Esophagus muscularis mucosa (tissue), 4 donors: ENCODE measurements around the gene TUBB4B. TPM values are rescaled to one million over a fixed set of nuclear protein-coding genes. Genes with fewer than 3 reads are reported as not detected.
A peak's percentile ranks its signal among the peaks of the same experiment; 100 is the strongest.

Source experiments
- DNase-seq: peaks from one replicate; pipeline ENCODE4 v3.0.0-alpha.2; 2017; ENCODE audit errors: extremely low spot score
- H3K27ac ChIP-seq, 4 donors: fragments of 200-600 bp; sonication (generic); replicated peaks in 1 of 4; 1 replicate in 3 of 4; 2 replicates in 1 of 4; pipeline ENCODE4 v1.5.1; 2016 to 2019; ENCODE audit warnings: mild to moderate bottlenecking in 1 of 4
- H3K27me3 ChIP-seq, 4 donors: fragments of 200-600 bp; sonication (generic); one replicate each; pipeline versions ENCODE4 v1.5.1 to v1.6.0; 2016 to 2019
- H3K36me3 ChIP-seq, 4 donors: fragments of 200-600 bp; sonication (generic); one replicate each; pipeline ENCODE4 v1.5.1; 2016 to 2019
- H3K4me1 ChIP-seq, 4 donors: fragments of 200-600 bp; sonication (generic); one replicate each; pipeline ENCODE4 v1.5.1; 2016 to 2019
- H3K4me3 ChIP-seq, 4 donors: fragments of 200-600 bp; sonication (generic); 1 replicate in 2 of 4; 2 replicates in 2 of 4; pipeline ENCODE4 v1.5.1; 2016 to 2019; ENCODE audit warnings: mild to moderate bottlenecking in 4 of 4, moderate library complexity in 1 of 4
- H3K9me3 ChIP-seq, 4 donors: fragments of 200-600 bp; sonication (generic); 1 replicate in 3 of 4; 2 replicates in 1 of 4; pipeline ENCODE4 v1.5.1; 2016 to 2019
- EP300 ChIP-seq: sonication (generic); formaldehyde crosslinking; IDR thresholded peaks from one replicate; pipeline ENCODE4 v1.6.1; 2017; ENCODE audit warnings: antibody characterized with exemption
- POLR2A ChIP-seq: fragments of 450-650 bp; IDR thresholded peaks from one replicate; pipeline ENCODE4 v1.6.1; 2017; ENCODE audit warnings: antibody characterized with exemption, moderate library complexity, mild to moderate bottlenecking, low read depth
- POLR2AphosphoS5 ChIP-seq, 2 donors: sonication (generic); formaldehyde crosslinking; IDR thresholded peaks; one replicate each; pipeline ENCODE4 v1.6.1; 2017; ENCODE audit warnings: antibody characterized with exemption in 2 of 2
- WGBS: methylation state at CpG from one replicate; pipeline ENCODE4 v1.1.5; 2018; 5-methylcytosine and 5-hydroxymethylcytosine counted together
- intact Hi-C: fragments of 100-400 bp; cut with DNase I; formaldehyde crosslinking; loops from one replicate; pipeline ENCODE4 v1.15.1; 2023
- total RNA-seq, 4 donors: library from RNA; depleted of rRNA; stranded (reverse); fragments of >200 nt; gene quantifications; one replicate each; pipeline versions ENCODE4 v1.1.0 to v1.2.1, GENCODE V29; 2016
- TF ChIP-seq, protein P1 (sequence below), 3 experiments: fragments of 200-600 bp in 2 of 3; fragments of 450-650 bp in 1 of 3; sonication (generic) in 2 of 3; IDR thresholded peaks; one replicate each; pipeline ENCODE4 v1.5.1; 2017 to 2019; ENCODE audit warnings: antibody characterized with exemption in 3 of 3, mild to moderate bottlenecking in 2 of 3, moderate library complexity in 1 of 3

Gene TUBB4B
- 100 to 1,000 TPM; 227 to 469 (median 304) TPM for total RNA-seq

DNA sequence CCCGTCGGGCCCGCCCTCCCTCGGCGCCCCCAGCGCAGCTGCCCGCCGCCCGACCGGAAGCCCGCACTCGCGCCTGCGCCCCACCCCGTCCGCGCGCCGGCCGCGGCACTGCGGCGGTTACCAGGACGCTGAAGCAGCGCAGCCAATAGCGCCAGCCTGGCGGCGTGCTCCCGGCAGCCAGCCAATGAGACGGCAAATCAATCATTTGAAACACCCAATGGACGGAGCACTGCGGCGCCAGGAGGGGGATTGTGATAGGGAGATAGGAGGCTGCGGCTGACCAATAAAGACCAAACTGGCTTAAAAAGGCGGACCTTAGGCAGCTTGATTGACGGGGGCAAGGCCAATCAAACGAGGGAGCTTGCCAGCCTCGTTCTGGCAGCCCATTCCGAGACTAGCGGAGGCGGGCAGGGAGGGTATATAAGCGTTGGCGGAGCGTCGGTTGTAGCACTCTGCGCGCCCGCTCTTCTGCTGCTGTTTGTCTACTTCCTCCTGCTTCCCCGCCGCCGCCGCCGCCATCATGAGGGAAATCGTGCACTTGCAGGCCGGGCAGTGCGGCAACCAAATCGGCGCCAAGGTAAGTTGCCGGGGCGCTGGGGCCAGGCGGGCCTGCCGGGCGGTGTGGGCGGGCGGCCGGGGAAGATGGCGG, at the start of gene TUBB4B:
Gene TUBB4B, plus strand, starts transcription at position 447 of the 649 bp plus-strand sequence. Its CDS starts 74 bp downstream, at position 521.
- Histone ChIP-seq H3K9me3 (no peaks in the 10 kb centered on the region), H3K27ac (peak within 1 kb of the TSS; percentile 95 to 98 (median 98)), H3K4me1 (peaks cover 65 to 75% (median 70%) of the 10 kb centered on the region in 4 donors), H3K36me3 (peaks cover 13 to 25% (median 19%) of the 10 kb centered on the region in 4 donors), H3K27me3 (no peaks in the 10 kb centered on the region), H3K4me3 (peak within 1 kb of the TSS; percentile 79 to 99 (median 86))
- WGBS, result 2% methylated on average over 12 of the region's 67 CpGs
- intact Hi-C loops, result no loop called here
- TF ChIP-seq POLR2A (peak; percentile 100), EP300 (no peak), POLR2AphosphoS5 (IDR thresholded peaks at IDR 0.05) (peak; percentile 95 to 100)
- TF ChIP-seq, protein P1, sequence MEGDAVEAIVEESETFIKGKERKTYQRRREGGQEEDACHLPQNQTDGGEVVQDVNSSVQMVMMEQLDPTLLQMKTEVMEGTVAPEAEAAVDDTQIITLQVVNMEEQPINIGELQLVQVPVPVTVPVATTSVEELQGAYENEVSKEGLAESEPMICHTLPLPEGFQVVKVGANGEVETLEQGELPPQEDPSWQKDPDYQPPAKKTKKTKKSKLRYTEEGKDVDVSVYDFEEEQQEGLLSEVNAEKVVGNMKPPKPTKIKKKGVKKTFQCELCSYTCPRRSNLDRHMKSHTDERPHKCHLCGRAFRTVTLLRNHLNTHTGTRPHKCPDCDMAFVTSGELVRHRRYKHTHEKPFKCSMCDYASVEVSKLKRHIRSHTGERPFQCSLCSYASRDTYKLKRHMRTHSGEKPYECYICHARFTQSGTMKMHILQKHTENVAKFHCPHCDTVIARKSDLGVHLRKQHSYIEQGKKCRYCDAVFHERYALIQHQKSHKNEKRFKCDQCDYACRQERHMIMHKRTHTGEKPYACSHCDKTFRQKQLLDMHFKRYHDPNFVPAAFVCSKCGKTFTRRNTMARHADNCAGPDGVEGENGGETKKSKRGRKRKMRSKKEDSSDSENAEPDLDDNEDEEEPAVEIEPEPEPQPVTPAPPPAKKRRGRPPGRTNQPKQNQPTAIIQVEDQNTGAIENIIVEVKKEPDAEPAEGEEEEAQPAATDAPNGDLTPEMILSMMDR (IDR thresholded peaks at IDR 0.05), result peak in 1 of 3 experiments; percentile 38
- DNase-seq, result peak; percentile 100

DNA sequence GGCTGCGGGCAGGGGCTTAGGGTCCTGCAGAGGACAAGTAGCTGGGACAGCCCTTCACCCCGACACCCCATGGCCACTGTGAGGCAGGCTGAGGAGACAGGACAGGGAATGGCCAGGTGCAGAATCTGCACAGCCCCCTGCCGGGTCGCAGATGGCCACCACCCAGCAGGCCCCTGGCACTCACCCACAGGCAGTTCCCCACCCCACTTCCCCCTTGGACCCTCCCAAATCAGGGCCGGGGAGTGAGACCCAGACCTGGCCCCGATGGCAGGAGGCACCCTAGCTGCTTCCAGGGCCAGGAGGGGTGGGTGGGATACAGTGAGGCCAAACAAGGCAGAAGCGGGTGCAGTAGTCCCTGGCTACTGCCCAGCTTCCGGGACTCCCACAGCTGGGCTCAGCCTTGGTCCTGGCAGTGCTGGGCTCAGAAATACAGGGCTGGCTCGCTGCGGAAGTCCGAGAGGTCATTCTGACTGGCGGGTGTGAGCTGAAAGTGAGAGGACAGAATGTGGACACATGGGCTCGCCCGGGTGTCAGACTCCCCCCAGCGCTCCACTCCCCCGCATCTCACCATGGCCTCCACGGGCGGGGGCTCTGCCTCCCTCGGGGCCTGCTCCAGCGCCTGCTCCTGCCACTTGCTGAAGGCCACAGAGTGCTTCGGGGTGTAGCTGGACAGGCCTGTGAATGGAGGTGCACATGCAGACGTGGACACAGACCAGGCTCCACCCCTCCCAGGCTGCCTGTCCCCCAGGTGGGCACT, 49.2 kb upstream of the TUBB4B start:
- Histone ChIP-seq H3K27ac (peak overlapping the region in 1 of 4 donors; percentile 9), H3K4me1 (peaks cover 36 to 79% (median 54%) of the 10 kb centered on the region in 4 donors), H3K9me3 (no peaks in the 10 kb centered on the region), H3K27me3 (no peaks in the 10 kb centered on the region), H3K36me3 (peaks cover 11 to 32% (median 27%) of the 10 kb centered on the region in 4 donors), H3K4me3 (no peak overlapping the region)
- DNase-seq, result no peak
- intact Hi-C loops, result no loop called here
- 100% methylated on average over 10 of the region's 22 CpGs for WGBS
- no peak for TF ChIP-seq POLR2A

DNA sequence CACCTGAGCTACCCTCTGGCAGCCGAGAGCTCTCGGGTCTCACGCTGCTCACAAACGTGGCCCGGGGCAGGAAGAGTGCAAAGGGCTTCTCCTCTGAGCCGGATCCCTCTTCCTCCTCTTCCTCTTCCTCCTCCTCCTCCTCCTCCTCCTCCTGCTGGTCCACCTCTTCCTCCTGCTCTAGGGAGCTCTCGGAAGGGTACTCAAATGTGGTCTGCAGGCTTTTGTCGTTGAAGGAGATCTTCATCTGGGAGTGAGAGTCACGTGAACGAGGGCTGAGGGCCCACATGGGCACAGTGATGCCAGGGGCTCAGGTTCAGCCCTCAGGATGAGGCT, 48.7 kb upstream of the TUBB4B start:
- H3K27me3 ChIP-seq, result no peaks in the 10 kb centered on the region
- H3K9me3 ChIP-seq, result no peaks in the 10 kb centered on the region
- WGBS, result 82% methylated on average over 8 of the region's 10 CpGs
- DNase-seq, result no peak
- H3K27ac ChIP-seq, result no peak overlapping the region
- intact Hi-C loops, result no loop called here
- H3K36me3 ChIP-seq, result peaks cover 11 to 28% (median 27%) of the 10 kb centered on the region in 4 donors
- no peak overlapping the region for H3K4me3 ChIP-seq
- peaks cover 35 to 79% (median 53%) of the 10 kb centered on the region in 4 donors for H3K4me1 ChIP-seq
- TF ChIP-seq EP300, result no peak
- TF ChIP-seq, protein P1 (IDR thresholded peaks at IDR 0.05), result no peak
- TF ChIP-seq POLR2A, result no peak
- TF ChIP-seq POLR2AphosphoS5 (IDR thresholded peaks at IDR 0.05), result no peak

DNA sequence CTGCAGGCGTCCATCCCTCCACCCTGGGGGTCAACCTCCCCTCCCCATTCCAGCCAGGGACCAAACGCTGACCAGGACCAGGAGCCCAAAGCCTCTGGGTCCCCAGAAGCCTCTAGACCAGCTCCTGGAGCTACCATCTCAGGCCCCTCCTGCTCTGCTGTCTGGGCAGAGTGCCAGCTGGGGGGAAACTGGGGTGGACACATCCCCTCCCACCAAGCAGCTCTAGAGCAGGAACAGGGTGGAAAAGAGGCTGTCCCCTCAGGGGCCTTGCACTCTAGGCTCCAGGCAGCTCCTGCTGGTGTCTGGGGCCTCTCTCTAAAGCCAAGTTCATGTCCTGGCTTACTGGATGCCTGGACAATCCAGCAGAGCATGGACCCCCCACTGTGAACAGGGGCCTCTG, 48.2 kb upstream of the TUBB4B start:
- 100% methylated on average over 1 of the region's 2 CpGs for WGBS
- Histone ChIP-seq H3K27ac (no peak overlapping the region), H3K36me3 (peaks cover 11 to 28% (median 27%) of the 10 kb centered on the region in 4 donors)

More for the DNA sequence above, 48.2 kb upstream of the TUBB4B start:
- Histone ChIP-seq H3K27me3 (no peaks in the 10 kb centered on the region), H3K9me3 (no peaks in the 10 kb centered on the region), H3K4me1 (peaks cover 35 to 79% (median 53%) of the 10 kb centered on the region in 4 donors), H3K4me3 (no peak overlapping the region)
- DNase-seq, result no peak
- TF ChIP-seq POLR2AphosphoS5 (IDR thresholded peaks at IDR 0.05) (no peak), EP300 (no peak), POLR2A (no peak)
- TF ChIP-seq, protein P1 (IDR thresholded peaks at IDR 0.05), result no peak
- intact Hi-C loops, result no loop called here
